CD14-positive monocyte (primary cell): ENCODE results near the gene CACNA1B. TPM values are rescaled to one million over a fixed set of nuclear protein-coding genes. Genes with fewer than 3 reads are reported as not detected.

Source experiments
- DNase-seq, 3 donors: peaks; one replicate each; pipeline ENCODE4 v3.0.0-alpha.2; 2011 to 2022
- H2AFZ ChIP-seq: 2 replicates; pipeline ENCODE4 v1.6.0; 2012; ENCODE audit warnings: mild to moderate bottlenecking, low read depth, low read length, inconsistent platforms; ENCODE audit not compliant: insufficient read depth, poor library complexity, severe bottlenecking
- H3K27ac ChIP-seq, 2 donors: 1 replicate in 1 of 2; 2 replicates in 1 of 2; pipeline ENCODE4 v1.5.1; 2012 to 2013; ENCODE audit warnings: low read length in 2 of 2, control low read depth in 1 of 2, inconsistent platforms in 1 of 2, low read depth in 1 of 2, mild to moderate bottlenecking in 1 of 2
- H3K27me3 ChIP-seq, 2 donors: one replicate each; pipeline versions ENCODE4 v1.6.0 to v1.6.1; 2011 to 2013; ENCODE audit warnings: low read length in 2 of 2; ENCODE audit not compliant: control insufficient read depth in 2 of 2, insufficient read depth in 2 of 2
- H3K36me3 ChIP-seq, 2 donors: replicated peaks in 1 of 2; 1 replicate in 1 of 2; 2 replicates in 1 of 2; pipeline versions ENCODE4 v1.5.1 to v1.6.1; 2012 to 2013; ENCODE audit warnings: low read length in 2 of 2, control low read depth in 1 of 2, inconsistent platforms in 1 of 2, mild to moderate bottlenecking in 1 of 2; ENCODE audit not compliant: insufficient read depth in 2 of 2, control insufficient read depth in 1 of 2
- H3K4me1 ChIP-seq, 2 donors: 1 replicate in 1 of 2; 2 replicates in 1 of 2; pipeline versions ENCODE4 v1.5.1 to v1.6.1; 2012 to 2013; ENCODE audit warnings: low read length in 2 of 2, control low read depth in 1 of 2, inconsistent platforms in 1 of 2, mild to moderate bottlenecking in 1 of 2, moderate library complexity in 1 of 2; ENCODE audit not compliant: insufficient read depth in 2 of 2, control insufficient read depth in 1 of 2
- H3K4me2 ChIP-seq: replicated peaks from 2 replicates; pipeline ENCODE3; 2012; ENCODE audit warnings: low read length, moderate library complexity, mild to moderate bottlenecking; ENCODE audit not compliant: poor library complexity, severe bottlenecking; ENCODE audit errors: extremely low read depth
- H3K4me3 ChIP-seq, 3 experiments: fragments of 200-600 bp in 1 of 3; sonication (generic) in 1 of 3; replicated peaks in 1 of 3; 1 replicate in 2 of 3; 2 replicates in 1 of 3; pipeline ENCODE4 v1.5.1; 2011 to 2013; ENCODE audit warnings: low read length in 3 of 3, mild to moderate bottlenecking in 3 of 3, control low read depth in 2 of 3, low read depth in 2 of 3, inconsistent platforms in 1 of 3, moderate library complexity in 1 of 3
- H3K79me2 ChIP-seq: 2 replicates; pipeline ENCODE4 v1.6.0; 2012; ENCODE audit warnings: mild to moderate bottlenecking, control low read depth, inconsistent platforms, low read length, moderate library complexity; ENCODE audit not compliant: insufficient read depth
- H3K9ac ChIP-seq: 2 replicates; pipeline ENCODE4 v1.6.0; 2017; ENCODE audit warnings: low read length, mild to moderate bottlenecking; ENCODE audit not compliant: insufficient read depth, poor library complexity, severe bottlenecking
- H3K9me3 ChIP-seq, 2 donors: replicated peaks in 1 of 2; 1 replicate in 1 of 2; 2 replicates in 1 of 2; pipeline versions ENCODE4 v1.5.1 to v1.6.1; 2012 to 2013; ENCODE audit warnings: low read length in 2 of 2, control low read depth in 1 of 2; ENCODE audit not compliant: control insufficient read depth in 1 of 2, insufficient read depth in 1 of 2
- H4K20me1 ChIP-seq: 2 replicates; pipeline ENCODE4 v1.6.0; 2012; ENCODE audit warnings: mild to moderate bottlenecking, low read length, control low read depth, moderate library complexity; ENCODE audit not compliant: insufficient read depth
- H3K27ac Mint-ChIP-seq, 7 donors: one replicate each; pipeline ENCODE4 v1.8.0; 2020; ENCODE audit warnings: mild to moderate bottlenecking in 7 of 7, mixed read lengths in 7 of 7, moderate library complexity in 6 of 7, inconsistent platforms in 2 of 7
- H3K27me3 Mint-ChIP-seq, 3 donors: one replicate each; pipeline ENCODE4 v1.8.0; 2021 to 2022; ENCODE audit warnings: low read depth in 3 of 3, mild to moderate bottlenecking in 3 of 3, mixed read lengths in 3 of 3, moderate library complexity in 3 of 3, inconsistent platforms in 1 of 3
- H3K36me3 Mint-ChIP-seq, 2 donors: one replicate each; pipeline ENCODE4 v1.8.0; 2020; ENCODE audit warnings: mixed read lengths in 2 of 2, inconsistent platforms in 1 of 2, mild to moderate bottlenecking in 1 of 2
- H3K4me1 Mint-ChIP-seq: one replicate; pipeline ENCODE4 v1.8.0; 2020; ENCODE audit warnings: mild to moderate bottlenecking, mixed read lengths
- H3K4me3 Mint-ChIP-seq, 2 donors: one replicate each; pipeline ENCODE4 v1.8.0; 2020; ENCODE audit warnings: mild to moderate bottlenecking in 2 of 2, mixed read lengths in 2 of 2, moderate library complexity in 1 of 2
- H3K9me3 Mint-ChIP-seq, 7 donors: one replicate each; pipeline ENCODE4 v1.8.0; 2020 to 2022; ENCODE audit warnings: mixed read lengths in 7 of 7, mild to moderate bottlenecking in 6 of 7, moderate library complexity in 6 of 7, inconsistent platforms in 2 of 7
- CTCF ChIP-seq: fragments of 200-600 bp; IDR thresholded peaks from one replicate; pipeline ENCODE4 v1.8.0; 2022; ENCODE audit warnings: antibody characterized with exemption, mild to moderate bottlenecking
- WGBS: methylation state at CpG from one replicate; pipeline ENCODE4 v1.1.5; 2013; ENCODE audit warnings: missing lambda C conversion rate; ENCODE audit not compliant: insufficient coverage; 5-methylcytosine and 5-hydroxymethylcytosine counted together
- intact Hi-C, 2 donors: fragments of 100-400 bp; cut with micrococcal nuclease; formaldehyde crosslinking; loops; one replicate each; pipeline versions ENCODE4 v1.15.0 to v1.15.1; 2023
- polyA plus RNA-seq, 3 donors: library from polyadenylated mRNA; depleted of rRNA in 1 of 3; unstranded in 2 of 3; stranded (reverse) in 1 of 3; fragments of 300-500 nt in 2 of 3; fragments of >200 nt in 1 of 3; fragmentation: Illumina TruSeq in 2 of 3; gene quantifications; 1 replicate in 2 of 3; 2 replicates in 1 of 3; pipeline ENCODE4 v1.2.3, GENCODE V29; 2012 to 2021

The CACNA1B gene
- polyA plus RNA-seq, 3 donors: not detected

DNA sequence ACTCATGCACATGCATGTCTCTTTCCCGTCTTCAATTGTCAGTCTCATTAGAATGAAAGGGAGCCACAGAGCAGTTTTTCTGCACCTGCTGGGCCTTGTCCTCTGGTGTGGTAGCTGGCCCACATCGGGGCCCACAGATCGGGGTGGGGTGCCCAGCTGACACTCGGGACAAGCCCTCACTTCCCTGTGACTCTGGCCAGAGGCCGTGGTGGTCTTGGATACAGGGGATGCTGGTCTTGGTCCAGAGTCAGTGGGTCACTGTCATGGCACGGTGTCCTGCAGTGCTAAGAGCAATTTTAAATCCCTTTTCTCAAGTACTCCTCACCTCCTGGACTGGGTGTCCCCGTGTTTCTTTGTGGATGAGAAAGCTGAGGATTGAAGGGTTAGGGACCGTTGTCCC is 193.2 kb downstream of the CACNA1B start:
- H3K36me3 Mint-ChIP-seq: no peaks in the 10 kb centered on the region
- H3K79me2 ChIP-seq: no peaks in the 10 kb centered on the region
- H3K27ac ChIP-seq: no peak overlapping the region
- no peaks in the 10 kb centered on the region for H3K4me1 ChIP-seq
- H3K27ac Mint-ChIP-seq: no peak overlapping the region
- no peaks in the 10 kb centered on the region for H3K4me1 Mint-ChIP-seq
- H3K36me3 ChIP-seq: no peaks in the 10 kb centered on the region
- H3K4me3 Mint-ChIP-seq: no peak overlapping the region
- no peaks in the 10 kb centered on the region for H3K27me3 ChIP-seq
- WGBS: 84% methylated on average over 5 of the region's 8 CpGs
- no peaks in the 10 kb centered on the region for H3K9me3 Mint-ChIP-seq
- peaks cover 4 to 7% (median 7%) of the 10 kb centered on the region in 3 donors for H3K27me3 Mint-ChIP-seq
- no peak overlapping the region for H3K9ac ChIP-seq
- no peak overlapping the region for H2AFZ ChIP-seq
- H4K20me1 ChIP-seq: no peaks in the 10 kb centered on the region
- intact Hi-C loops: no loop called here
- H3K4me2 ChIP-seq: no peak overlapping the region
- H3K9me3 ChIP-seq: no peaks in the 10 kb centered on the region
- H3K4me3 ChIP-seq: no peak overlapping the region
- TF ChIP-seq CTCF: no peak
- DNase-seq: no peak

- H3K4me3 ChIP-seq: no peak overlapping the region
- H2AFZ ChIP-seq: no peak overlapping the region
- no peak overlapping the region for H3K4me3 Mint-ChIP-seq
- no peaks in the 10 kb centered on the region for H3K27me3 ChIP-seq
- H3K4me1 Mint-ChIP-seq: no peaks in the 10 kb centered on the region
- no peaks in the 10 kb centered on the region for H4K20me1 ChIP-seq
- H3K36me3 Mint-ChIP-seq: no peaks in the 10 kb centered on the region
- peaks cover 3 to 7% (median 6%) of the 10 kb centered on the region in 3 donors for H3K27me3 Mint-ChIP-seq
- no peak overlapping the region for H3K27ac ChIP-seq
- no peaks in the 10 kb centered on the region for H3K36me3 ChIP-seq
- H3K4me2 ChIP-seq: no peak overlapping the region
- no peak overlapping the region for H3K9ac ChIP-seq
- no peaks in the 10 kb centered on the region for H3K9me3 Mint-ChIP-seq
- H3K27ac Mint-ChIP-seq: no peak overlapping the region
- DNase-seq: no peak
- no peaks in the 10 kb centered on the region for H3K4me1 ChIP-seq
- TF ChIP-seq CTCF: no peak
- 96% methylated on average over 12 of the region's 14 CpGs for WGBS
- no peaks in the 10 kb centered on the region for H3K9me3 ChIP-seq
- intact Hi-C loops: no loop called here
- H3K79me2 ChIP-seq: no peaks in the 10 kb centered on the region
Observed at GRCh38 chr9:138071292-138071691, 193.7 kb downstream of the CACNA1B start.
